ENCODE measurements around the gene MORN5.

DNA sequence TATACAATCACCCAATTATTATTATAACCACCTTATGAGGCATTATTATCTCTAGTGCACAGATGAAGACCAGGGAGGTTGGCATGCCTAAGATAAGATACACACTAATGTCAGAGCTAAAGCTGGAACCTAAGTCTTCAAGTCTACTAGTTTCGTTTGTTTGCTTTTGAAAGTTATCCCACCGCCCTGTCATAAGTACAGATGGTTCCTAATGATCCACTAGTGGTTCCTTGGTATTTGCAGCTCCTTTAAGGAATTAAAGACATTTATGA is 14.2 kb upstream of the MORN5 start:
- no peak for TF ChIP-seq POLR2A (IDR thresholded peaks at IDR 0.05; ENCODE audit: low read depth, low read length)
- no peak for TF ChIP-seq SPI1 (IDR thresholded peaks at IDR 0.05; ENCODE audit: low read depth, low read length)
- TF ChIP-seq POLR2AphosphoS5 (IDR thresholded peaks at IDR 0.05; ENCODE audit: low read depth, low read length): no peak
- no peak for TF ChIP-seq PAX5 (IDR thresholded peaks at IDR 0.05; ENCODE audit: insufficient read depth, low read length, severe bottlenecking)
- TF ChIP-seq TAF1 (IDR thresholded peaks at IDR 0.05; ENCODE audit: low read depth, low read length): no peak

Measured in GM12891 (cell line).